ENCODE measurements around the gene ISG20L2.

ISG20L2 gene

GRCh38 chr1:156727926-156728598, 504 bp downstream of the ISG20L2 start, which contains the start of gene METTL25B:
METTL25B (plus strand) TSS chr1:156728469; CDS start chr1:156729105, 636 bp downstream.
- Histone ChIP-seq H3F3A (ENCODE audit: insufficient read depth, low read length) (no peaks in the 10 kb centered on the region; the same call in 1 of the 2 replicates), H3K27me3 (ENCODE audit: insufficient read depth, low read length) (no peaks in the 10 kb centered on the region), H3K4me3 (ENCODE audit: low read depth, low read length, poor library complexity, severe bottlenecking) (peak within 1 kb of the TSS; percentile 100), H3K27ac (ENCODE audit: low read depth, low read length, poor library complexity, severe bottlenecking) (peak within 1 kb of the TSS; percentile 76), H3K9ac (ENCODE audit: low read length) (peak within 1 kb of the TSS; percentile 100), H3K79me2 (ENCODE audit: insufficient read depth, low read length) (peaks cover 45% of the 10 kb centered on the region), H3K4me2 (ENCODE audit: low read length) (peak within 1 kb of the TSS; percentile 95), H3K9me2 (ENCODE audit: low read depth, low read length) (no peaks in the 10 kb centered on the region), H4K20me1 (ENCODE audit: insufficient read depth, low read length) (0 out of 2 replicates have a peak, but pooled peaks cover 3% of the 10 kb centered on the region), H3K36me3 (ENCODE audit: insufficient read depth, low read length) (peaks cover 39% of the 10 kb centered on the region), H3K4me1 (ENCODE audit: insufficient read depth, low read length, severe bottlenecking) (peaks cover 48% of the 10 kb centered on the region), H2AFZ (ENCODE audit: low read length) (no peak within 1 kb of the TSS), H3K9me3 (ENCODE audit: low read length) (no peaks in the 10 kb centered on the region)
- TF ChIP-seq CTCF (IDR thresholded peaks at IDR 0.05; ENCODE audit: low read length) (no peak), EZH2 (IDR thresholded peaks at IDR 0.05; ENCODE audit: borderline replicate concordance, low read length) (no peak)

- Histone ChIP-seq H3K27me3 (ENCODE audit: insufficient read depth, low read length) (no peaks in the 10 kb centered on the region), H3K27ac (ENCODE audit: low read depth, low read length, poor library complexity, severe bottlenecking) (peak overlapping the region; percentile 76), H3K36me3 (ENCODE audit: insufficient read depth, low read length) (peaks cover 45% of the 10 kb centered on the region), H3K9ac (ENCODE audit: low read length) (peak overlapping the region; percentile 100), H2AFZ (ENCODE audit: low read length) (no peak overlapping the region), H3K9me2 (ENCODE audit: low read depth, low read length) (no peaks in the 10 kb centered on the region), H3K79me2 (ENCODE audit: insufficient read depth, low read length) (peaks cover 45% of the 10 kb centered on the region), H3K4me1 (ENCODE audit: insufficient read depth, low read length, severe bottlenecking) (peaks cover 48% of the 10 kb centered on the region), H3F3A (ENCODE audit: insufficient read depth, low read length) (no peaks in the 10 kb centered on the region; the same call in 1 of the 2 replicates), H3K4me2 (ENCODE audit: low read length) (peak overlapping the region; percentile 87), H3K9me3 (ENCODE audit: low read length) (no peaks in the 10 kb centered on the region), H3K4me3 (ENCODE audit: low read depth, low read length, poor library complexity, severe bottlenecking) (peak overlapping the region; percentile 100), H4K20me1 (ENCODE audit: insufficient read depth, low read length) (0 out of 2 replicates have a peak, but pooled peaks cover 3% of the 10 kb centered on the region)
- TF ChIP-seq EZH2 (IDR thresholded peaks at IDR 0.05; ENCODE audit: borderline replicate concordance, low read length) (no peak), CTCF (IDR thresholded peaks at IDR 0.05; ENCODE audit: low read length) (no peak)
Measured at GRCh38 chr1:156727492-156727891, 1.1 kb downstream of the ISG20L2 start.

- H2AFZ ChIP-seq (ENCODE audit: low read length): no peak overlapping the region
- no peaks in the 10 kb centered on the region for H3K9me2 ChIP-seq (ENCODE audit: low read depth, low read length)
- H3K36me3 ChIP-seq (ENCODE audit: insufficient read depth, low read length): peaks cover 51% of the 10 kb centered on the region
- peak overlapping the region; percentile 100 for H3K9ac ChIP-seq (ENCODE audit: low read length)
- H3K27ac ChIP-seq (ENCODE audit: low read depth, low read length, poor library complexity, severe bottlenecking): peak overlapping the region; percentile 76
- no peaks in the 10 kb centered on the region for H3K27me3 ChIP-seq (ENCODE audit: insufficient read depth, low read length)
- no peaks in the 10 kb centered on the region; the same call in 1 of the 2 replicates for H3F3A ChIP-seq (ENCODE audit: insufficient read depth, low read length)
- TF ChIP-seq EZH2 (IDR thresholded peaks at IDR 0.05; ENCODE audit: borderline replicate concordance, low read length): no peak
- TF ChIP-seq CTCF (IDR thresholded peaks at IDR 0.05; ENCODE audit: low read length): peak; percentile 76
- H3K79me2 ChIP-seq (ENCODE audit: insufficient read depth, low read length): peaks cover 45% of the 10 kb centered on the region
- H3K9me3 ChIP-seq (ENCODE audit: low read length): no peaks in the 10 kb centered on the region
- peak overlapping the region; percentile 87 for H3K4me2 ChIP-seq (ENCODE audit: low read length)
- peaks cover 48% of the 10 kb centered on the region for H3K4me1 ChIP-seq (ENCODE audit: insufficient read depth, low read length, severe bottlenecking)
- 0 out of 2 replicates have a peak, but pooled peaks cover 3% of the 10 kb centered on the region for H4K20me1 ChIP-seq (ENCODE audit: insufficient read depth, low read length)
- peak overlapping the region; percentile 100 for H3K4me3 ChIP-seq (ENCODE audit: low read depth, low read length, poor library complexity, severe bottlenecking)
Measured at GRCh38 chr1:156726549-156727226, 1.9 kb downstream of the ISG20L2 start.

Measured in OCI-LY1 (cell line).